Immature natural killer cell (primary cell): Measurements from ENCODE around the gene C3orf33. TPM values are rescaled to one million over a fixed set of nuclear protein-coding genes. Genes with fewer than 3 reads are reported as not detected.
"Not testable (repeated sequence)": the region's sequence is repeated elsewhere in the genome, so short reads cannot be mapped to it uniquely, and the experiment has no call there.

Experiments
- DNase-seq, 3 donors: peaks; one replicate each; pipeline ENCODE4 v3.0.0; 2022; ENCODE audit warnings: mixed read lengths in 1 of 3
- H3K27ac Mint-ChIP-seq, 6 donors: one replicate each; pipeline ENCODE4 v1.8.0; 2020; ENCODE audit warnings: mixed read lengths in 6 of 6, mild to moderate bottlenecking in 5 of 6, inconsistent platforms in 4 of 6, moderate library complexity in 3 of 6
- H3K27me3 Mint-ChIP-seq, 3 donors: one replicate each; pipeline ENCODE4 v1.8.0; 2020 to 2021; ENCODE audit warnings: low read depth in 3 of 3, mild to moderate bottlenecking in 3 of 3, mixed read lengths in 3 of 3, moderate library complexity in 3 of 3, inconsistent platforms in 1 of 3
- H3K36me3 Mint-ChIP-seq, 3 donors: one replicate each; pipeline ENCODE4 v1.8.0; 2020; ENCODE audit warnings: mixed read lengths in 3 of 3, inconsistent platforms in 2 of 3, mild to moderate bottlenecking in 2 of 3
- H3K4me1 Mint-ChIP-seq, 2 donors: one replicate each; pipeline ENCODE4 v1.8.0; 2020; ENCODE audit warnings: inconsistent platforms in 2 of 2, mild to moderate bottlenecking in 2 of 2, mixed read lengths in 2 of 2, moderate library complexity in 1 of 2
- H3K4me3 Mint-ChIP-seq, 5 donors: one replicate each; pipeline ENCODE4 v1.8.0; 2020; ENCODE audit warnings: mild to moderate bottlenecking in 5 of 5, mixed read lengths in 5 of 5, inconsistent platforms in 3 of 5, moderate library complexity in 3 of 5
- H3K9me3 Mint-ChIP-seq, 6 donors: one replicate each; pipeline ENCODE4 v1.8.0; 2020; ENCODE audit warnings: mild to moderate bottlenecking in 6 of 6, mixed read lengths in 6 of 6, inconsistent platforms in 4 of 6, moderate library complexity in 3 of 6
- polyA plus RNA-seq, 3 donors: library from polyadenylated mRNA; unstranded; fragments of 300-500 nt; fragmentation: Illumina TruSeq; gene quantifications; one replicate each; pipeline ENCODE4 v1.2.3, GENCODE V29; 2021

Gene C3orf33
- polyA plus RNA-seq, result 1 to 10 TPM; 1.2 to 3.2 (median 2.2) TPM

GRCh38 chr3:155805802-155806618 lies at the start of gene C3orf33:
TSS of gene C3orf33 (minus strand) at chr3:155806278. CDS start at chr3:155806252, 26 bp downstream.
- peaks cover 5 to 13% (median 6%) of the 10 kb centered on the region in 3 donors for H3K36me3 Mint-ChIP-seq
- H3K27ac Mint-ChIP-seq, result peak within 1 kb of the TSS; percentile 70 to 88 (median 80)
- DNase-seq, result peak; percentile 75 to 77 (median 77)
- peak within 1 kb of the TSS; percentile 87 to 90 (median 88) for H3K4me3 Mint-ChIP-seq
- H3K27me3 Mint-ChIP-seq, result no peaks in the 10 kb centered on the region
- no peaks in the 10 kb centered on the region for H3K9me3 Mint-ChIP-seq
- H3K4me1 Mint-ChIP-seq, result peaks cover 7 to 16% of the 10 kb centered on the region in 2 donors

GRCh38 chr3:155854141-155854940 lies 48.3 kb upstream of the C3orf33 start, which contains the start of gene SLC33A1:
TSS of gene SLC33A1 (minus strand) at chr3:155854427. CDS start at chr3:155853997, 430 bp downstream.
- Mint-ChIP-seq H3K4me1 (peaks cover 46 to 52% of the 10 kb centered on the region in 2 donors), H3K9me3 (no peaks in the 10 kb centered on the region), H3K27ac (peak within 1 kb of the TSS; percentile 98 to 100 (median 100)), H3K27me3 (peaks cover 8 to 11% (median 9%) of the 10 kb centered on the region in 3 donors), H3K4me3 (peak within 1 kb of the TSS; percentile 88 to 98 (median 98)), H3K36me3 (peaks cover 0 to under 1% (median 0%) of the 10 kb centered on the region in 3 donors)
- peak; percentile 99 for DNase-seq

DNA sequence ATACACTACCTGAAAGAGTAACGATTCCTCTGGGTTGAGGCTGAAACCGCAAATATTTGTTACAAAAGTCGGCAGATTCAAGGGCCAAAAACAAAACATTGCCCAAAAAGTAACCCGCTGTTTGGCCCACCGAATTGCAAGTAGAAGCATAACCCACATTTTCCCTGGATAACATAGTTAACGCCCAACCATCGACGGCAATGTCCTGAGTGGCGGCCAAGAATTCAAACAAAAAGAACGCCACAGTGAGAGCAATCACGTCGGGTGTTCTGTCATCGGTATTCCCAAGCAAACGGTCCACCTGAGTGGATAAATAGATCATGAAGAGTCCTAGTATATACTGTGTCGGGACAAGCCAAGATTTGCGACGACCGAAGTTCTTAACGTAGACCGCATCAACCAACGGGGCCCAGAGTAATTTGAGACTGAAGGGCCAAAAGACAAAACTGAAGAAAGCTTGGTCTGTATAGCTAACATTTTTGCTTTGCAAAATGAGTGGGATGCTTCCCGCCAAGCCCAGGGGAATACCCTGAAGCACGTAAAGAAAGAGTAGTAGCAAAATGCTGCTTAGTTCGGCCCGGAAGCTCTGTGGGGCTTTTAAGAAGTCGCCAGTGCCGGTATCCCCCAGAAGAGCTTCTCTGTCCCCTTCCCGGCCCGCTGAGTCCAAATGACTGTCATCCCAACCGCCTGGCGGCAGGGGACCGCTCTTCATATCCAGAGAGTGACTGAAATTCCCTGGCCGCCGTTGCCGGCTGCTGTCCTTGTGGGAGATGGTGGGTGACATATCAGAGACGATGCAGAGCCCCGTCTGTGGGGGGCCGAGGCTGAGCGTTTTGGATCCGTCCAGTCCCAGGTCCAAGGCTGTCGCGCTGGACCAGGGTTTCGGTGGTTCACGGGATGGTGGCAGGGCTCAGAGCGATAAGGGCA lies 47.4 kb upstream of the C3orf33 start:
- peak in 1 of 3 donors; percentile 17 for DNase-seq
- peak overlapping the region; percentile 88 to 98 (median 98) for H3K4me3 Mint-ChIP-seq
- peak overlapping the region; percentile 98 to 100 (median 100) for H3K27ac Mint-ChIP-seq
- H3K4me1 Mint-ChIP-seq, result peaks cover 50 to 60% of the 10 kb centered on the region in 2 donors
- H3K27me3 Mint-ChIP-seq, result peaks cover 8 to 11% (median 9%) of the 10 kb centered on the region in 3 donors
- peaks cover 0 to 3% (median 0%) of the 10 kb centered on the region in 3 donors for H3K36me3 Mint-ChIP-seq
- H3K9me3 Mint-ChIP-seq, result no peaks in the 10 kb centered on the region

DNA sequence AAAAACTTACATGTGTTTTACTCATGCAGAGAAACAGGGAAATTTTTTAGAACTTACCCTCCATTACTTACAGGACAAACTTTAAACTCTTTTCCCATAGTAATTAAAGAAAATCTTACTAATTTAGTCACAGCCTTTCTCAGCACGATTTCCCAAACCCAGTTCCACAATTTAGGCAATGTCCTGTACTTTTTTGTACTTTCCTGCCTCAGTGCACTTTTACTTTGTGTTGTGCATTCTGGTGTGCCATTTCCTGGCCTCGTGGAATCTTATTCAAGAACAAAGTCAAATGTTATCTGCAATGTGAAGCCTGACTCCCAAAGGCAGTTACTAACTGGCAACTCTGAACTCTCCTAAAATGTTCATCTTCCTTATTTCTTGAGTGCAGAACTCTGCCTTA lies 46.3 kb upstream of the C3orf33 start:
- Mint-ChIP-seq H3K9me3 (no peaks in the 10 kb centered on the region), H3K4me3 (peak overlapping the region; percentile 88 to 98 (median 98)), H3K36me3 (peaks cover 4 to 7% (median 5%) of the 10 kb centered on the region in 3 donors), H3K4me1 (peaks cover 58 to 70% of the 10 kb centered on the region in 2 donors), H3K27me3 (peaks cover 8 to 11% (median 9%) of the 10 kb centered on the region in 3 donors), H3K27ac (peak overlapping the region; percentile 43 to 99 (median 92))
- DNase-seq, result no peak

DNA sequence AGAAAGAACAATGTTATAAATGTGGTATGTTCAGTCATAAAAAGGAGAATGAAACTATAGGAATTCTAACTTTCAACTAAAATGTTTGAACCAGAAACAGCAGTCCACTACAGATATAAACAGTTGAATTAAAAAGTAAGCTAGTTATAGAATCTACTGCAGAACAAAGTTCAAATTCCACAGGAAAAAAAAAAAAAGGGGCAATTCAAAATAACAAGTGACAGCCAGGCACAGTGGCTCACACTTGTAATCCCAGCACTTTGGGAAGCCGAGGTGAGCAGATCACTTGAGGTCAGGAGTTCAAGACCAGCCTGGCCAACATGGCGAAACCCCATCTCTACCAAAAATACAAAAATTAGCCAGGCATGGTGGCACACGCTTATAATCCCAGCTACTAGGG lies 43.3 kb upstream of the C3orf33 start:
- not testable (repeated sequence) for DNase-seq, H3K27me3 Mint-ChIP-seq, H3K9me3 Mint-ChIP-seq, H3K36me3 Mint-ChIP-seq
- Mint-ChIP-seq H3K4me3 (peak overlapping the region; percentile 15 to 51 (median 47)), H3K4me1 (peaks cover 61 to 84% of the 10 kb centered on the region in 2 donors), H3K27ac (peak overlapping the region in 1 of 6 donors; percentile 30)

DNA sequence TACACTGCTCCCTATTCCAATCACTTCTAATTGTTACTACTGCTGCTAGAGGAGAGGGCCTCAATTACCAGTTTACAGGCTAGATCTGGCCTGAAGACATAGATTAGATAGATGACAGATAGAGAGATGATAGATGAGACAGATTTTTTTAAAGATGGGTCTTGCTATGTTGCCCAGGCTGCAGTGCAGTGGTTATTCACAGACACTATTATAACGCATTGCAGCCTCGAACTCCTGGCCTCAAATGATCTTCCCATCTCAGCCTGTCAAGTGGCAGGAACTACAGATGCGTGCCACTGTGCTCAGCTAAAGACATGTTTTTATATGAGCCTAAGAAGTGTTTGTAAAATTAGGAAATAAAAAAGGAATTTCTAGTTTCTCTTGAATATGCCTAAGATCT lies 41.9 kb upstream of the C3orf33 start:
- H3K27ac Mint-ChIP-seq, result peak overlapping the region in 2 of 6 donors; percentile 48 to 58
- H3K36me3 Mint-ChIP-seq, result peaks cover 5 to 8% (median 7%) of the 10 kb centered on the region in 3 donors
- DNase-seq, result no peak
- H3K4me3 Mint-ChIP-seq, result peak overlapping the region in 3 of 5 donors; percentile 3 to 62 (median 52)
- peaks cover 59 to 85% of the 10 kb centered on the region in 2 donors for H3K4me1 Mint-ChIP-seq
- no peaks in the 10 kb centered on the region for H3K27me3 Mint-ChIP-seq
- no peaks in the 10 kb centered on the region for H3K9me3 Mint-ChIP-seq

DNA sequence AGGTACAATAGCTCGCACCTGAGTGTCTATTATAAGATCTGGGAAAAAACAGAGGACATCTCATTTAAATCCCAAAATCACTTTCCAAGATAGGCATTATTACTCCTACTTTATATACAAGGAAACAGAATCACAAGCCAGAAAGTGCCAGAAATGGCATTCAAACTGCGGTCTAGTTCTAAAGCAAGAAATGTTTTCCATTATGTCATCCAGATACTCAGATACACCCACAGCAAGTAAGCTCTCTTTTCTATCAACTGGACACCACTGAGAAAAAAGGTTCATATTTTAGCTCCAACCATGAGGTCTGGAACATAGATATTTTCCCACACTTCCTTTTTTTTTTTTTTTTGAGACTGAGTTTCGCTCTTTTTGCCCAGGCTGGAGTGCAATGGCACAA lies 40.0 kb upstream of the C3orf33 start:
- H3K4me1 Mint-ChIP-seq, result peaks cover 45 to 72% of the 10 kb centered on the region in 2 donors
- H3K27ac Mint-ChIP-seq, result peak overlapping the region in 1 of 6 donors; percentile 2

DNA sequence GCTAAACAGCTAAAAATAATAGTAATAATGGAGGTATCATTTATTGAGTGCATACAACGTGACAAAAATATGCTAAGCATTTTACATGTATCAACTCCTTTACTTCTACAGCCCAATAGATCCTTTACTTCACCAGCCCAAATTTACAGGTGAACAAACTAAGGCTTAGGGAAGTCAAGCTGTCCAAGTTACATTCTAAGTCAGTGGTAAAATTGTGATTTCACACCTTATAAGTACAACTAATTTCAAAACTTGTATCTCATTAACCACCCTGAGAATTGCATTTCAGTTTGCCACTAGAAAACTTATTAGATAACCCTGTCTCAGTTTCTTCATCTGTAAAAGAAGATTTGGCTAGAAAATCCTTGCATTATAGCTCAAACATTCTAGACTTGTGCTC lies 37.5 kb upstream of the C3orf33 start:
- Mint-ChIP-seq H3K27me3 (no peaks in the 10 kb centered on the region), H3K9me3 (no peaks in the 10 kb centered on the region), H3K27ac (peak overlapping the region in 2 of 6 donors; percentile 48 to 51), H3K4me3 (peak overlapping the region in 1 of 5 donors; percentile 16), H3K36me3 (peaks cover 4 to 8% (median 5%) of the 10 kb centered on the region in 3 donors), H3K4me1 (peaks cover 32 to 55% of the 10 kb centered on the region in 2 donors)
- DNase-seq, result no peak

More for the DNA sequence above, 40.0 kb upstream of the C3orf33 start:
- H3K36me3 Mint-ChIP-seq, result peaks cover 5 to 8% (median 7%) of the 10 kb centered on the region in 3 donors
- H3K4me3 Mint-ChIP-seq, result peak overlapping the region in 3 of 5 donors; percentile 2 to 40 (median 18)
- H3K27me3 Mint-ChIP-seq, result no peaks in the 10 kb centered on the region
- no peaks in the 10 kb centered on the region for H3K9me3 Mint-ChIP-seq
- no peak for DNase-seq

GRCh38 chr3:155835341-155836071 lies 29.4 kb upstream of the C3orf33 start:
- peaks cover 0 to 3% (median 0%) of the 10 kb centered on the region in 6 donors for H3K9me3 Mint-ChIP-seq
- H3K4me3 Mint-ChIP-seq, result peak overlapping the region; percentile 14 to 61 (median 18)
- peaks cover 0 to 5% (median 2%) of the 10 kb centered on the region in 3 donors for H3K27me3 Mint-ChIP-seq
- H3K36me3 Mint-ChIP-seq, result peaks cover 4 to 19% (median 12%) of the 10 kb centered on the region in 3 donors
- H3K27ac Mint-ChIP-seq, result peak overlapping the region; percentile 3 to 73 (median 42)
- peak; percentile 62 to 75 (median 65) for DNase-seq
- H3K4me1 Mint-ChIP-seq, result peaks cover 15 to 22% of the 10 kb centered on the region in 2 donors

- not testable (repeated sequence) for H3K27ac Mint-ChIP-seq, H3K4me3 Mint-ChIP-seq, H3K9me3 Mint-ChIP-seq, H3K27me3 Mint-ChIP-seq, H3K4me1 Mint-ChIP-seq, DNase-seq
- H3K36me3 Mint-ChIP-seq, result peaks cover 3 to 18% (median 10%) of the 10 kb centered on the region in 3 donors
These were observed 22.5 kb upstream of the C3orf33 start for GRCh38 chr3:155828490-155829098.

DNA sequence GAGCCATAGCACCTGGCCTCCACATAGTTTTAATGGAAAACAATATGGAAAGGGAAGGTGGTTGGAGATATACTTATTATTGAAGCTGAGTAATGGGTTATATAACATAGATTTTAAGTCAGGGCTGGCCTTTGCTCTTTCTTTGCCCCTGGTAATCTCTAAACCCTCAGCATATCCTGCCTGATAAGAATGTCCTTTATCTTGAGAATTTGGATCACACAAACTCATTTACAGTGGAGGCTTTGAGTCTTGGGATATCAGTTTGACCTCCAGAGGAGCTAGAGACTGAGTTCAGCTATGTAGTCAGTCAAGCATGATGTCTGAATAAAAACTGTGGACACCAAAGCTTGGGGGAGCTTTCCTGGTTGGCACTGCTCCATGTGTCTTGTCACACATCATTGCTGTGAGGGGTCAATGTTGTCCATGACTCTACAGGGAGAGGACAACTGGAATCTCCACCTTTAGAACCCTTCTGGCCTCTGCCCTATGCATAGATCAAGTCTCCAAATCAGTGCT lies 9.0 kb upstream of the C3orf33 start:
- peaks cover 0 to 4% (median 4%) of the 10 kb centered on the region in 3 donors for H3K36me3 Mint-ChIP-seq
- H3K9me3 Mint-ChIP-seq, result no peaks in the 10 kb centered on the region
- H3K27ac Mint-ChIP-seq, result no peak overlapping the region
- DNase-seq, result no peak
- no peaks in the 10 kb centered on the region for H3K27me3 Mint-ChIP-seq
- H3K4me1 Mint-ChIP-seq, result peaks cover 0 to 5% of the 10 kb centered on the region in 2 donors
- H3K4me3 Mint-ChIP-seq, result no peak overlapping the region

DNA sequence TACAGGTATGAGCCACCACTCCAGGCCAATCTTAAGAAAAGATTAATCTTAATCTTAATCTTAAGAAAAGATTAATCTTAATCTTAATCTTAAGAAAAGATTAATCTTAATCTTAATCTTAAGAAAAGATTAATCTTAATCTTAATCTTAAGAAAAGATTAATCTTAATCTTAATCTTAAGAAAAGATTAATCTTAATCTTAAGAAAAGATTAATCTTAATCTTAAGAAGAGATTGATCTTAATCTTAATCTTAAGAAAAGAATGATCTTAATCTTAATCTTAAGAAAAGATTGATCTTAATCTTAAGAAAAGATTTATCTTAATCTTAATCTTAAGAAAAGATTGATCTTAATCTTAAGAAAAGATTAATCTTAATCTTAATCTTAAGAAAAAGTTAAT lies 7.1 kb upstream of the C3orf33 start:
- not testable (repeated sequence) for H3K27ac Mint-ChIP-seq, H3K9me3 Mint-ChIP-seq, H3K36me3 Mint-ChIP-seq, H3K27me3 Mint-ChIP-seq, H3K4me1 Mint-ChIP-seq, H3K4me3 Mint-ChIP-seq, DNase-seq
